HEK293 (cell line): ENCODE results near the gene MME.

Experiments used
- TCF7L2 ChIP-seq: IDR thresholded peaks from 2 replicates; pipeline ENCODE4 v1.6.1; 2011; ENCODE audit warnings: low read depth, mild to moderate bottlenecking, inconsistent platforms, low read length, moderate library complexity, borderline replicate concordance
- ZBTB8A ChIP-seq: fragments of 450-650 bp; formaldehyde crosslinking; IDR thresholded peaks from 2 replicates; pipeline ENCODE4 v1.5.1; 2016; ENCODE audit warnings: missing biosample characterization, missing genetic modification characterization
- ZNF777 ChIP-seq: fragments of 450-650 bp; formaldehyde crosslinking; IDR thresholded peaks from 2 replicates; pipeline ENCODE4 v1.5.1; 2017; ENCODE audit warnings: missing biosample characterization, missing genetic modification characterization, borderline replicate concordance
- TF ChIP-seq, protein P1 (sequence below): fragments of 450-650 bp; formaldehyde crosslinking; IDR thresholded peaks from 2 replicates; pipeline ENCODE4 v1.5.1; 2016; ENCODE audit warnings: missing biosample characterization, missing genetic modification characterization
- TF ChIP-seq, protein P2 (sequence below): fragments of 450-650 bp; formaldehyde crosslinking; IDR thresholded peaks from 2 replicates; pipeline ENCODE4 v1.5.1; 2016; ENCODE audit warnings: missing biosample characterization, missing genetic modification characterization

DNA sequence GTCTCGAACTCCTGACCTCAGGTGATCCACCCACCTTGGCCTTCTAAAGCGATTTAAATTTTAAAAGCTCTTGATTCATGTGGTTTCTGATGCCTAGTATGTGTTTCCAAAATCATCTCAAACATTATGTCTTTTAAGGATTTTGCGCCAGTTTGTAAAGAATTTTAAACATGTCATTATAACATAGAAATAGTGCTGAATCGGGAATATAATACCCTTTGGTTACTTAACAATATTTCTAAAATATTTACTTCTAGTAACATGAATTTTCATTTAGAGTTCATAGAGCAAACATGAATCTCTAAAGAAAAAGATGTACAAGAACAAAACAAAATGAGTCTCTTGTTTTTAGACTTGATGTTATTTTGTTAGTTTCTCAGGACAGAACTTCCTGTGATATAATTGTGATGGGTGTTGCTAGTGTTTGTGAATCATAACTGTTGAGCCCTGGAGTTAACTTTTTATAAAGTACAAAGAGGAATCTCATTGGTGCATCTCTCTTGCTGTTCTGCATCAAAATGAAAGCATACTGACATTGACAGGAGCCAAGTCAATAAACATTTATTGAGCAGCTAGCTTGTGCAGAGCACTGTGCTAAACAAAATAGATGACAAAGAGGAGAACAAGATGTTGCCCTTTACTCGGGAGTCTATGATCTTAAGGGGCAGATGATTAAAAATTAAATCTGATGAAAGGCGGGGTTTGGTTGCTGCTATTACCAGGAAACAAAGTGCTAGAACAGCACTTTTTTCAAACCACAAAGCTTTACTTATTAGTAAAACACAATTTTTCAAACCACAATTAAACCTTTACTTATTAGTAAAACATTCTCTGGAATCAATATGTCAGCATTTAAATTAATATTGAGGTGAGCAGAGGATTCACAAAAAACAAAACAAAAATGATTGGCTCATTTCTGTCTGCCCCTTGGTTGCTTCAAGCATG, 73.4 kb downstream of the MME start:
- TF ChIP-seq, protein P1, sequence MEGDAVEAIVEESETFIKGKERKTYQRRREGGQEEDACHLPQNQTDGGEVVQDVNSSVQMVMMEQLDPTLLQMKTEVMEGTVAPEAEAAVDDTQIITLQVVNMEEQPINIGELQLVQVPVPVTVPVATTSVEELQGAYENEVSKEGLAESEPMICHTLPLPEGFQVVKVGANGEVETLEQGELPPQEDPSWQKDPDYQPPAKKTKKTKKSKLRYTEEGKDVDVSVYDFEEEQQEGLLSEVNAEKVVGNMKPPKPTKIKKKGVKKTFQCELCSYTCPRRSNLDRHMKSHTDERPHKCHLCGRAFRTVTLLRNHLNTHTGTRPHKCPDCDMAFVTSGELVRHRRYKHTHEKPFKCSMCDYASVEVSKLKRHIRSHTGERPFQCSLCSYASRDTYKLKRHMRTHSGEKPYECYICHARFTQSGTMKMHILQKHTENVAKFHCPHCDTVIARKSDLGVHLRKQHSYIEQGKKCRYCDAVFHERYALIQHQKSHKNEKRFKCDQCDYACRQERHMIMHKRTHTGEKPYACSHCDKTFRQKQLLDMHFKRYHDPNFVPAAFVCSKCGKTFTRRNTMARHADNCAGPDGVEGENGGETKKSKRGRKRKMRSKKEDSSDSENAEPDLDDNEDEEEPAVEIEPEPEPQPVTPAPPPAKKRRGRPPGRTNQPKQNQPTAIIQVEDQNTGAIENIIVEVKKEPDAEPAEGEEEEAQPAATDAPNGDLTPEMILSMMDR: no peak
- TF ChIP-seq TCF7L2: no peak
- TF ChIP-seq, protein P2, sequence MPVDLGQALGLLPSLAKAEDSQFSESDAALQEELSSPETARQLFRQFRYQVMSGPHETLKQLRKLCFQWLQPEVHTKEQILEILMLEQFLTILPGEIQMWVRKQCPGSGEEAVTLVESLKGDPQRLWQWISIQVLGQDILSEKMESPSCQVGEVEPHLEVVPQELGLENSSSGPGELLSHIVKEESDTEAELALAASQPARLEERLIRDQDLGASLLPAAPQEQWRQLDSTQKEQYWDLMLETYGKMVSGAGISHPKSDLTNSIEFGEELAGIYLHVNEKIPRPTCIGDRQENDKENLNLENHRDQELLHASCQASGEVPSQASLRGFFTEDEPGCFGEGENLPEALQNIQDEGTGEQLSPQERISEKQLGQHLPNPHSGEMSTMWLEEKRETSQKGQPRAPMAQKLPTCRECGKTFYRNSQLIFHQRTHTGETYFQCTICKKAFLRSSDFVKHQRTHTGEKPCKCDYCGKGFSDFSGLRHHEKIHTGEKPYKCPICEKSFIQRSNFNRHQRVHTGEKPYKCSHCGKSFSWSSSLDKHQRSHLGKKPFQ: no peak
- no peak for TF ChIP-seq ZNF777
- no peak for TF ChIP-seq ZBTB8A (tag by site-specific recombination)
